K562 (cell line): ENCODE results near the gene NPAS2. TPM values are rescaled to one million over a fixed set of nuclear protein-coding genes. Genes with fewer than 3 reads are reported as not detected.

Experiments
- ATAC-seq: fragments of 200-7000 bp; cut with Tn5 transposase; 3 replicates; pipeline ENCODE4 v1.9.1; 2020; ENCODE audit warnings: moderate library complexity
- BruUV-seq: library from RNA; stranded (reverse); fragments of 400-500 nt; replicated peaks from 2 replicates; lab custom pipeline; 2021; lab: Mats Ljungman, UMichigan
- CTCF ChIA-PET: fragments of 300-600 bp; formaldehyde crosslinking; extraction: SDS; loops from one replicate; lab custom pipeline; 2021; ENCODE audit warnings: low intra/inter-chr PET ratio; lab: Yijun Ruan, JAX
- POLR2A ChIA-PET: fragments of 300-600, 350-650 bp; sonication (Branson Sonifier 250); formaldehyde crosslinking; extraction: SDS; loops from one replicate; lab custom pipeline; 2021; ENCODE audit warnings: antibody characterized with exemption, inconsistent platforms; lab: Yijun Ruan, JAX
- DNase-seq, 4 experiments: peaks; one replicate each; pipeline versions ENCODE4 v3.0.0 to v3.0.0-alpha.2; 2011 to 2018; ENCODE audit warnings: low spot score in 3 of 4, mixed read lengths in 3 of 4; ENCODE audit errors: extremely low read depth in 1 of 4
- FAIRE-seq: peaks from 2 replicates; lab custom pipeline; 2011; peaks lifted over from hg19 to GRCh38; lab: Jason Lieb, UNC
- H2AFZ ChIP-seq: 2 replicates; pipeline ENCODE4 v1.6.0; 2011; ENCODE audit warnings: low read depth, low read length, control low read depth, inconsistent platforms
- H3K27ac ChIP-seq: fragments of 200-600 bp; 3 replicates; pipeline ENCODE4 v1.8.0; 2011; ENCODE audit warnings: low read depth, mild to moderate bottlenecking, control low read depth, inconsistent platforms, low read length, moderate library complexity, mixed read lengths; ENCODE audit errors: extremely low read depth
- H3K27me3 ChIP-seq, 2 experiments: fragments of 300-600 bp in 1 of 2; 2 replicates in 1 of 2; 3 replicates in 1 of 2; pipeline versions ENCODE4 v1.6.0 to v1.8.0; 2011; ENCODE audit warnings: inconsistent platforms in 2 of 2, low read length in 2 of 2, mild to moderate bottlenecking in 1 of 2, mixed read lengths in 1 of 2, moderate library complexity in 1 of 2; ENCODE audit not compliant: control insufficient read depth in 2 of 2, insufficient read depth in 2 of 2
- H3K36me3 ChIP-seq: fragments of 300-600 bp; 3 replicates; pipeline ENCODE4 v1.8.0; 2011; ENCODE audit warnings: mild to moderate bottlenecking, low read length, inconsistent platforms; ENCODE audit not compliant: control insufficient read depth, insufficient read depth
- H3K4me1 ChIP-seq, 2 experiments: fragments of 200-600 bp in 1 of 2; replicated peaks in 1 of 2; 2 replicates in 1 of 2; 3 replicates in 1 of 2; pipeline versions ENCODE4 v1.5.1 to v1.8.0; 2011; ENCODE audit warnings: inconsistent platforms in 2 of 2, low read length in 2 of 2, mild to moderate bottlenecking in 1 of 2, mixed read lengths in 1 of 2, moderate library complexity in 1 of 2; ENCODE audit not compliant: control insufficient read depth in 2 of 2, insufficient read depth in 2 of 2
- H3K4me2 ChIP-seq: 2 replicates; pipeline ENCODE4 v1.6.1; 2011; ENCODE audit warnings: low read length, control low read depth, inconsistent platforms, mixed read lengths; ENCODE audit not compliant: insufficient read depth
- H3K4me3 ChIP-seq: fragments of 200-600 bp; sonication (generic), shearing (Covaris generic); 2 replicates; pipeline ENCODE4 v1.5.1; 2016; ENCODE audit warnings: control low read depth, inconsistent platforms
- H3K79me2 ChIP-seq: fragments of 200-600 bp; 3 replicates; pipeline ENCODE4 v1.8.0; 2011; ENCODE audit warnings: low read length, inconsistent platforms; ENCODE audit not compliant: control insufficient read depth, insufficient read depth
- H3K9ac ChIP-seq, 2 experiments: 2 replicates each; pipeline versions ENCODE4 v1.6.0 to v1.6.1; 2011; ENCODE audit warnings: low read depth in 2 of 2, low read length in 2 of 2, control low read depth in 1 of 2, inconsistent platforms in 1 of 2, mild to moderate bottlenecking in 1 of 2, mixed read lengths in 1 of 2; ENCODE audit not compliant: insufficient read depth in 1 of 2
- H3K9me1 ChIP-seq: one replicate; pipeline ENCODE4 v1.6.0; 2011; ENCODE audit warnings: inconsistent platforms, mild to moderate bottlenecking, low read length, moderate library complexity; ENCODE audit not compliant: control insufficient read depth, insufficient read depth
- H3K9me3 ChIP-seq: replicated peaks from 2 replicates; pipeline ENCODE4 v1.5.1; 2011; ENCODE audit warnings: low read depth, low read length, inconsistent platforms; ENCODE audit not compliant: control insufficient read depth, insufficient read depth
- H4K20me1 ChIP-seq: replicated peaks from 2 replicates; pipeline ENCODE4 v1.6.1; 2011; ENCODE audit warnings: low read length, inconsistent platforms, mixed read lengths; ENCODE audit not compliant: control insufficient read depth, insufficient read depth
- ARNT ChIP-seq, 2 experiments: fragments of 450-650 bp; IDR thresholded peaks; 2 replicates each; pipeline ENCODE4 v1.6.1; 2016; ENCODE audit warnings: mild to moderate bottlenecking in 1 of 2
- NFATC3 ChIP-seq: fragments of 450-650 bp; IDR thresholded peaks from 2 replicates; pipeline ENCODE4 v1.6.1; 2017; ENCODE audit warnings: mild to moderate bottlenecking
- NR4A1 ChIP-seq, 2 experiments: fragments of 250-450 bp in 1 of 2; fragments of 450-650 bp in 1 of 2; sonication (Bioruptor Pico) in 1 of 2; IDR thresholded peaks; 2 replicates each; pipeline versions ENCODE4 v1.4.0 to v1.6.1; 2016 to 2020; ENCODE audit warnings: mild to moderate bottlenecking in 2 of 2, missing compliant biosample characterization in 1 of 2, missing genetic modification characterization in 1 of 2, moderate library complexity in 1 of 2
- WGBS: fragments of 100-300 bp; shearing (Covaris generic); methylation state at CpG from one replicate; pipeline ENCODE4 v1.1.6; 2016; ENCODE audit warnings: low coverage, mixed read lengths; ENCODE audit not compliant: insufficient coverage; ENCODE audit errors: missing lambda C conversion rate; 5-methylcytosine and 5-hydroxymethylcytosine counted together
- in situ Hi-C: fragments of 300-500 bp; cut with MboI; formaldehyde crosslinking; loops from 4 replicates; pipeline ENCODE4 v1.15.0; 2018; ENCODE audit warnings: inconsistent platforms, mixed read lengths
- intact Hi-C: fragments of 100-400 bp; cut with micrococcal nuclease; formaldehyde crosslinking; loops from 2 replicates; pipeline ENCODE4 v1.14.2; 2022
- polyA plus RNA-seq, 8 experiments: library from polyadenylated mRNA; depleted of rRNA in 4 of 8; stranded (reverse) in 5 of 8; unstranded in 3 of 8; fragments of >200 nt; fragmentation: Nextera tagmentation in 2 of 8; fragmentation: Illumina TruSeq in 1 of 8; extraction: Ambion mirVana in 2 of 8; extraction: Trizol in 1 of 8; gene quantifications; 2 replicates each; pipeline versions ENCODE4 v1.2.1 to v1.2.3, GENCODE V29; 2011 to 2014; ENCODE audit warnings: inconsistent platforms in 1 of 8, missing spikeins in 1 of 8
- total RNA-seq, 7 experiments: library from RNA; depleted of rRNA in 6 of 7; stranded (reverse); fragments of >200 nt in 6 of 7; fragmentation: Illumina TruSeq in 2 of 7; extraction: Trizol in 2 of 7; gene quantifications; 2 replicates each; pipeline versions ENCODE4 v1.2.1 to v1.2.3, GENCODE V29; 2011 to 2021; ENCODE audit warnings: low replicate concordance in 1 of 7
- TF ChIP-seq, protein P1 (sequence below): fragments of 450-650 bp; IDR thresholded peaks from 2 replicates; pipeline ENCODE4 v1.6.1; 2017; ENCODE audit warnings: antibody characterized with exemption, mild to moderate bottlenecking

NPAS2 gene
- total and polyA plus RNA-seq, 9 of the 15 experiments (the other 6 are each of a cell fraction or from before 2014, with no cell fraction given) = 0.06 to 0.29 (median 0.07) TPM; not detected in 5

DNA sequence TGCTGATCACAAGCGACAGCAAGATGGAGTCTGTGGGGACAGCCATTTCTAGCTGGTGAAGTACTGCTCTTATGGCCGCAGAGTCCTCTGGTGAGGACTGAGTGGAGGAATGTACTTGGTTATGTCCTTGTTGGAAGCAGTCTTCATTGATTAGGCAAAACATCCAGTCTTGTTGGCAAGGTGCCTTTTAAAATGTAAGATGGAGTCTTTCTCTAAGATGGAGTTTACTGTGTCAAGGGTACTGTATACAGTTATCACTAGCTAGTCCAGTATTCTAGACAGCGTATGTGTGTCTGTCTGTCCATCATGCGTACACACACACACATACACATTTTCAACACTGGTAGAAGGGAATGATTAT, 74.8 kb downstream of the NPAS2 start:
- 92% methylated on average over 4 of the region's 4 CpGs for WGBS
- no peak for FAIRE-seq
- peaks cover 25 to 26% of the 10 kb centered on the region in 2 experiments for H3K4me1 ChIP-seq
- no peak for ATAC-seq
- POLR2A ChIA-PET = interaction anchor here (1.4 kb wide), 1 partner anchor 10 kb away, joined by 6 read pairs; no protein-coding TSS in a partner anchor
- no peak overlapping the region for H3K9ac ChIP-seq
- no peaks in the 10 kb centered on the region for H3K9me1 ChIP-seq
- TF ChIP-seq NFATC3 (no peak), ARNT (IDR thresholded peaks at IDR 0.05) (no peak), NR4A1 (CRISPR knock-in tag; IDR thresholded peaks at IDR 0.05) (no peak), NR4A1 (tag; IDR thresholded peaks at IDR 0.05) (peak; percentile 72)
- TF ChIP-seq, protein P1, sequence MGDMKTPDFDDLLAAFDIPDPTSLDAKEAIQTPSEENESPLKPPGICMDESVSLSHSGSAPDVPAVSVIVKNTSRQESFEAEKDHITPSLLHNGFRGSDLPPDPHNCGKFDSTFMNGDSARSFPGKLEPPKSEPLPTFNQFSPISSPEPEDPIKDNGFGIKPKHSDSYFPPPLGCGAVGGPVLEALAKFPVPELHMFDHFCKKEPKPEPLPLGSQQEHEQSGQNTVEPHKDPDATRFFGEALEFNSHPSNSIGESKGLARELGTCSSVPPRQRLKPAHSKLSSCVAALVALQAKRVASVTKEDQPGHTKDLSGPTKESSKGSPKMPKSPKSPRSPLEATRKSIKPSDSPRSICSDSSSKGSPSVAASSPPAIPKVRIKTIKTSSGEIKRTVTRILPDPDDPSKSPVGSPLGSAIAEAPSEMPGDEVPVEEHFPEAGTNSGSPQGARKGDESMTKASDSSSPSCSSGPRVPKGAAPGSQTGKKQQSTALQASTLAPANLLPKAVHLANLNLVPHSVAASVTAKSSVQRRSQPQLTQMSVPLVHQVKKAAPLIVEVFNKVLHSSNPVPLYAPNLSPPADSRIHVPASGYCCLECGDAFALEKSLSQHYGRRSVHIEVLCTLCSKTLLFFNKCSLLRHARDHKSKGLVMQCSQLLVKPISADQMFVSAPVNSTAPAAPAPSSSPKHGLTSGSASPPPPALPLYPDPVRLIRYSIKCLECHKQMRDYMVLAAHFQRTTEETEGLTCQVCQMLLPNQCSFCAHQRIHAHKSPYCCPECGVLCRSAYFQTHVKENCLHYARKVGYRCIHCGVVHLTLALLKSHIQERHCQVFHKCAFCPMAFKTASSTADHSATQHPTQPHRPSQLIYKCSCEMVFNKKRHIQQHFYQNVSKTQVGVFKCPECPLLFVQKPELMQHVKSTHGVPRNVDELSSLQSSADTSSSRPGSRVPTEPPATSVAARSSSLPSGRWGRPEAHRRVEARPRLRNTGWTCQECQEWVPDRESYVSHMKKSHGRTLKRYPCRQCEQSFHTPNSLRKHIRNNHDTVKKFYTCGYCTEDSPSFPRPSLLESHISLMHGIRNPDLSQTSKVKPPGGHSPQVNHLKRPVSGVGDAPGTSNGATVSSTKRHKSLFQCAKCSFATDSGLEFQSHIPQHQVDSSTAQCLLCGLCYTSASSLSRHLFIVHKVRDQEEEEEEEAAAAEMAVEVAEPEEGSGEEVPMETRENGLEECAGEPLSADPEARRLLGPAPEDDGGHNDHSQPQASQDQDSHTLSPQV = peak; percentile 44; the same call in 1 of the 2 replicates
- intact Hi-C loops = no loop called here
- no peaks in the 10 kb centered on the region for H3K79me2 ChIP-seq
- H3K4me3 ChIP-seq = no peak overlapping the region
- no peak for DNase-seq
- in situ Hi-C loops = no loop called here
- H3K27ac ChIP-seq = no peak overlapping the region
- no peaks in the 10 kb centered on the region for H3K9me3 ChIP-seq
- H4K20me1 ChIP-seq = no peaks in the 10 kb centered on the region
- H3K27me3 ChIP-seq = no peaks in the 10 kb centered on the region
- no peaks in the 10 kb centered on the region for H3K36me3 ChIP-seq
- no peak overlapping the region for H3K4me2 ChIP-seq
- CTCF ChIA-PET = no interaction called here
- BruUV-seq = no TSS peak
- H2AFZ ChIP-seq = no peak overlapping the region
